Large intestine (tissue), 3 donors: Measurements from ENCODE around the gene GPER1. TPM values are rescaled to one million over a fixed set of nuclear protein-coding genes. Genes with fewer than 3 reads are reported as not detected.

ENCODE experiments used
- DNase-seq, 2 donors: peaks; one replicate each; pipeline versions ENCODE4 v3.0.0 to v3.0.0-alpha.2; 2013
- H3K27ac ChIP-seq: one replicate; pipeline ENCODE4 v1.5.1; 2013; ENCODE audit warnings: low read length
- H3K27me3 ChIP-seq: 2 replicates; pipeline ENCODE4 v1.6.1; 2013; ENCODE audit warnings: low read length; ENCODE audit not compliant: control insufficient read depth, insufficient read depth
- H3K36me3 ChIP-seq: 2 replicates; pipeline ENCODE4 v1.6.1; 2013; ENCODE audit warnings: low read length; ENCODE audit not compliant: control insufficient read depth, insufficient read depth
- H3K4me1 ChIP-seq: one replicate; pipeline ENCODE4 v1.6.1; 2013; ENCODE audit warnings: low read length; ENCODE audit not compliant: control insufficient read depth, insufficient read depth
- H3K4me3 ChIP-seq: one replicate; pipeline ENCODE4 v1.5.1; 2013; ENCODE audit warnings: low read length
- H3K9me3 ChIP-seq: one replicate; pipeline ENCODE4 v1.6.1; 2013; ENCODE audit warnings: mild to moderate bottlenecking, low read depth, low read length, moderate library complexity; ENCODE audit not compliant: control insufficient read depth
- WGBS: methylation state at CpG from one replicate; pipeline ENCODE4 v1.1.5; 2013; ENCODE audit warnings: low lambda C conversion rate; ENCODE audit not compliant: insufficient coverage; 5-methylcytosine and 5-hydroxymethylcytosine counted together
- polyA plus RNA-seq: library from polyadenylated mRNA; unstranded; fragments of 120-200 nt; gene quantifications from one replicate; pipeline ENCODE4 v1.2.1, GENCODE V29; 2013

GPER1 gene
- polyA plus RNA-seq, 1 donor: 1.1 TPM

- H3K4me1 ChIP-seq: no peaks in the 10 kb centered on the region
- H3K4me3 ChIP-seq: no peak overlapping the region
- H3K27ac ChIP-seq: no peak overlapping the region
- H3K36me3 ChIP-seq: peaks cover 2% of the 10 kb centered on the region
- peaks cover 3% of the 10 kb centered on the region for H3K9me3 ChIP-seq
- DNase-seq: no peak
- no peaks in the 10 kb centered on the region for H3K27me3 ChIP-seq
- WGBS: no CpG with 5 or more reads among the region's 16 CpGs
Measured at GRCh38 chr7:1080921-1081255, 7.0 kb upstream of the GPER1 start.

GRCh38 chr7:1081336-1081735 lies 6.6 kb upstream of the GPER1 start:
- no CpG with 5 or more reads among the region's 20 CpGs for WGBS
- Histone ChIP-seq H3K9me3 (peaks cover 3% of the 10 kb centered on the region), H3K27ac (no peak overlapping the region), H3K27me3 (no peaks in the 10 kb centered on the region), H3K4me3 (no peak overlapping the region), H3K4me1 (peaks cover under 1% of the 10 kb centered on the region), H3K36me3 (peaks cover 2% of the 10 kb centered on the region)
- no peak for DNase-seq

GRCh38 chr7:1081931-1082401 lies 5.9 kb upstream of the GPER1 start:
- Histone ChIP-seq H3K36me3 (peaks cover 2% of the 10 kb centered on the region), H3K27ac (no peak overlapping the region), H3K27me3 (no peaks in the 10 kb centered on the region), H3K4me3 (no peak overlapping the region), H3K9me3 (peaks cover 3% of the 10 kb centered on the region), H3K4me1 (peaks cover 6% of the 10 kb centered on the region)
- WGBS: no CpG with 5 or more reads among the region's 31 CpGs
- no peak for DNase-seq

GRCh38 chr7:1083729-1084657 lies 3.9 kb upstream of the GPER1 start:
- no peak overlapping the region for H3K27ac ChIP-seq
- no peak for DNase-seq
- H3K27me3 ChIP-seq: peaks cover 2% of the 10 kb centered on the region

GRCh38 chr7:1085266-1085665 lies 2.6 kb upstream of the GPER1 start:
- no peak for DNase-seq
- H3K36me3 ChIP-seq: peaks cover 2% of the 10 kb centered on the region
- no peak overlapping the region for H3K27ac ChIP-seq
- H3K4me1 ChIP-seq: peaks cover 17% of the 10 kb centered on the region
- peaks cover 3% of the 10 kb centered on the region for H3K9me3 ChIP-seq
- no peak overlapping the region for H3K4me3 ChIP-seq
- peaks cover 2% of the 10 kb centered on the region for H3K27me3 ChIP-seq
- WGBS: no CpG with 5 or more reads among the region's 10 CpGs

More at GRCh38 chr7:1083729-1084657, 3.9 kb upstream of the GPER1 start:
- Histone ChIP-seq H3K4me3 (no peak overlapping the region), H3K36me3 (peaks cover 2% of the 10 kb centered on the region), H3K9me3 (peaks cover 3% of the 10 kb centered on the region), H3K4me1 (peaks cover 17% of the 10 kb centered on the region)
- 100% methylated on average over 2 of the region's 45 CpGs for WGBS

GRCh38 chr7:1085910-1086421 lies 1.9 kb upstream of the GPER1 start:
- WGBS: no CpG with 5 or more reads among the region's 11 CpGs
- H3K27me3 ChIP-seq: peaks cover 2% of the 10 kb centered on the region
- H3K27ac ChIP-seq: no peak overlapping the region
- no peak overlapping the region for H3K4me3 ChIP-seq
- DNase-seq: no peak
- peaks cover 3% of the 10 kb centered on the region for H3K9me3 ChIP-seq
- H3K36me3 ChIP-seq: peaks cover 2% of the 10 kb centered on the region
- H3K4me1 ChIP-seq: peaks cover 17% of the 10 kb centered on the region

- Histone ChIP-seq H3K27ac (no peak overlapping the region), H3K4me3 (peak overlapping the region; percentile 44)
- 100% methylated on average over 1 of the region's 45 CpGs for WGBS
Measured at GRCh38 chr7:1086588-1087464, 1.1 kb upstream of the GPER1 start.

GRCh38 chr7:1087465-1087814 lies 473 bp upstream of the GPER1 start:
- DNase-seq: no peak
- H3K27me3 ChIP-seq: peaks cover 2% of the 10 kb centered on the region
- H3K9me3 ChIP-seq: peaks cover 8% of the 10 kb centered on the region
- peaks cover 9% of the 10 kb centered on the region for H3K36me3 ChIP-seq
- H3K4me3 ChIP-seq: no peak overlapping the region
- H3K27ac ChIP-seq: no peak overlapping the region
- H3K4me1 ChIP-seq: peaks cover 17% of the 10 kb centered on the region
- WGBS: 60% methylated on average over 2 of the region's 6 CpGs

More at GRCh38 chr7:1086588-1087464, 1.1 kb upstream of the GPER1 start:
- Histone ChIP-seq H3K27me3 (peaks cover 2% of the 10 kb centered on the region), H3K4me1 (peaks cover 17% of the 10 kb centered on the region), H3K9me3 (peaks cover 3% of the 10 kb centered on the region), H3K36me3 (peaks cover 5% of the 10 kb centered on the region)
- DNase-seq: peak; percentile 54 to 73

GRCh38 chr7:1090236-1090635 lies 2.3 kb downstream of the GPER1 start:
- no peak overlapping the region for H3K27ac ChIP-seq

More at GRCh38 chr7:1090236-1090635, 2.3 kb downstream of the GPER1 start:
- no peak for DNase-seq
- no CpG with 5 or more reads among the region's 21 CpGs for WGBS
- H3K36me3 ChIP-seq: peaks cover 7% of the 10 kb centered on the region
- H3K27me3 ChIP-seq: peaks cover 2% of the 10 kb centered on the region
- peaks cover 6% of the 10 kb centered on the region for H3K9me3 ChIP-seq
- H3K4me1 ChIP-seq: peaks cover 20% of the 10 kb centered on the region
- H3K4me3 ChIP-seq: no peak overlapping the region
